Colonic mucosa (tissue), 4 donors: Measurements from ENCODE around the gene C1QTNF5. TPM values are rescaled to one million over a fixed set of nuclear protein-coding genes. Genes with fewer than 3 reads are reported as not detected.

Experiments
- DNase-seq: peaks from one replicate; pipeline ENCODE4 v3.0.0-alpha.2; 2020
- H3K27ac ChIP-seq: fragments of 200-600 bp; one replicate; pipeline ENCODE4 v1.8.0; 2021
- H3K27me3 ChIP-seq: fragments of 200-600 bp; one replicate; pipeline ENCODE4 v1.8.0; 2021
- H3K36me3 ChIP-seq: fragments of 200-600 bp; one replicate; pipeline ENCODE4 v1.8.0; 2021
- H3K4me1 ChIP-seq: fragments of 200-600 bp; one replicate; pipeline ENCODE4 v1.8.0; 2021; ENCODE audit warnings: mild to moderate bottlenecking
- H3K4me3 ChIP-seq: fragments of 200-600 bp; one replicate; pipeline ENCODE4 v1.8.0; 2021
- H3K9ac ChIP-seq, 2 donors: one replicate each; pipeline ENCODE4 v1.7.0; 2013; ENCODE audit warnings: control low read depth in 2 of 2, low read depth in 2 of 2, low read length in 2 of 2
- H3K9me3 ChIP-seq: fragments of 200-600 bp; one replicate; pipeline ENCODE4 v1.8.0; 2021
- intact Hi-C: fragments of 100-400 bp; cut with DNase I; formaldehyde crosslinking; loops from one replicate; pipeline ENCODE4 v1.14.1; 2022
- total RNA-seq, 2 donors: library from RNA; stranded (reverse); fragmentation: NEBNext Ultra II Directional in 1 of 2; extraction: Animal tissue kit (Norgen Biotek cat#: 25700) in 1 of 2; gene quantifications; one replicate each; pipeline ENCODE4 v1.2.1, GENCODE V29; 2021
- TF ChIP-seq, protein P1 (sequence below): fragments of 200-600 bp; IDR thresholded peaks from one replicate; pipeline ENCODE4 v1.8.0; 2022; ENCODE audit warnings: antibody characterized with exemption, mild to moderate bottlenecking
- donor health status: healthy.
- donor health status: DM: no; HTN: no; CAD: no.
- donor health status: DM: no; HTN: no; CAD: no.

C1QTNF5 gene
- total RNA-seq, 2 donors from 2014 or later = 5.3 to 8.7 TPM

DNA sequence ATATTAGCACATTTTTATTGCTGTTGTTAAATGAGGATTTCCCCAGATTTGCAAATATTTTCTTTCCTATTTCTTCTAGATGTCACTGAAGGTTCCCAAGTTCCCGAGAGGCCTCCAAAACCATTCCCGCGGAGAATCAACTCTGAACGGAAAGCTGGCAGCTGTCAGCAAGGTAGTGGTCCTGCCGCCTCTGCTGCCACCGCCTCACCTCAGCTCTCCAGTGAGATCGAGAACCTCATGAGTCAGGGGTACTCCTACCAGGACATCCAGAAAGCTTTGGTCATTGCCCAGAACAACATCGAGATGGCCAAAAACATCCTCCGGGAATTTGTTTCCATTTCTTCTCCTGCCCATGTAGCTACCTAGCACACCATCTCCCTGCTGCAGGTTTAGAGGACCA, 41.3 kb downstream of the C1QTNF5 start:
- no peaks in the 10 kb centered on the region for H3K9me3 ChIP-seq
- H3K36me3 ChIP-seq = peaks cover 5% of the 10 kb centered on the region
- intact Hi-C loops = no loop called here
- TF ChIP-seq, protein P1, sequence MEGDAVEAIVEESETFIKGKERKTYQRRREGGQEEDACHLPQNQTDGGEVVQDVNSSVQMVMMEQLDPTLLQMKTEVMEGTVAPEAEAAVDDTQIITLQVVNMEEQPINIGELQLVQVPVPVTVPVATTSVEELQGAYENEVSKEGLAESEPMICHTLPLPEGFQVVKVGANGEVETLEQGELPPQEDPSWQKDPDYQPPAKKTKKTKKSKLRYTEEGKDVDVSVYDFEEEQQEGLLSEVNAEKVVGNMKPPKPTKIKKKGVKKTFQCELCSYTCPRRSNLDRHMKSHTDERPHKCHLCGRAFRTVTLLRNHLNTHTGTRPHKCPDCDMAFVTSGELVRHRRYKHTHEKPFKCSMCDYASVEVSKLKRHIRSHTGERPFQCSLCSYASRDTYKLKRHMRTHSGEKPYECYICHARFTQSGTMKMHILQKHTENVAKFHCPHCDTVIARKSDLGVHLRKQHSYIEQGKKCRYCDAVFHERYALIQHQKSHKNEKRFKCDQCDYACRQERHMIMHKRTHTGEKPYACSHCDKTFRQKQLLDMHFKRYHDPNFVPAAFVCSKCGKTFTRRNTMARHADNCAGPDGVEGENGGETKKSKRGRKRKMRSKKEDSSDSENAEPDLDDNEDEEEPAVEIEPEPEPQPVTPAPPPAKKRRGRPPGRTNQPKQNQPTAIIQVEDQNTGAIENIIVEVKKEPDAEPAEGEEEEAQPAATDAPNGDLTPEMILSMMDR = no peak
- no peak for DNase-seq
- H3K4me1 ChIP-seq = no peaks in the 10 kb centered on the region
- H3K27ac ChIP-seq = no peak overlapping the region
- H3K9ac ChIP-seq = no peak overlapping the region
- no peaks in the 10 kb centered on the region for H3K27me3 ChIP-seq
- H3K4me3 ChIP-seq = no peak overlapping the region

DNA sequence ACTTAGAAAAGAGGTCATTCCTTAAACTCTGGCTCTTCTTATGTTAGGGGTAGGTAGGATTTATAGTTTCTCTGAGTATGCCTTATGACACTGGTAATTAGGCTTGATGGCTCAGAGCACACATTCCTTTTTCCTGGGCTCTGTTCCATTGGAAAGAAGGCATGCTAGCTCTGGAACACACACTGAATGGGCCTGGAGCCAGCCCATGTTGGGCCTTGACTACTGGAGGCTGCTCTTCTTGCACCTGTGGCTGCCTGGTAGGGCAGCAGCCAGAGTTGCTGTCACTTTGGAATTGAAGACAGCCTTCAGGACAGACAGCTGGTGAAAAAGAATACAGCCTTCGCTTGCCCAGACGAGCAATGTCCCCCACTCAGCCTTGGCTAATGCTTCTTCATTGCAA, 42.0 kb downstream of the C1QTNF5 start:
- peaks cover 5% of the 10 kb centered on the region for H3K36me3 ChIP-seq
- no peak overlapping the region for H3K27ac ChIP-seq
- no peaks in the 10 kb centered on the region for H3K4me1 ChIP-seq
- H3K9me3 ChIP-seq = no peaks in the 10 kb centered on the region
- intact Hi-C loops = no loop called here
- no peak for DNase-seq
- TF ChIP-seq, protein P1 = no peak
- no peaks in the 10 kb centered on the region for H3K27me3 ChIP-seq
- no peak overlapping the region for H3K4me3 ChIP-seq
- H3K9ac ChIP-seq = no peak overlapping the region

DNA sequence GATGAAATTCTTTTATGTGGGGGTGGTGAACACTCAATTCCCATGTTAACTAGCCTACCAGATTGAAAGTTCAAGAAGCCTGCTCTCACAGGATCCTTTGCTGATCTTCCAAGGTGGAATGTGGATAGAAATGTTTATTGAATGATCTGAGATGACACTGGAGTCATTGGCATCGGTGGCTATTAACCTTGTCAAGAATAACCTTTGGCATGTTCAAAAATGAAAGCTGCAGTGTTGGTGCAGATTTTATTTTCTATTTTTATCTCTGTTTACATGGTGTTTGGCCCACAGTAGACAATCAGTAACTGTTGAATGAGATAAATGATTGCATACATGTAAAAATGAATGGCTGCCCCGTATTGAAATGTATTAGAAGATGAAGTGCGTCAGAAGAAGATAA, 42.7 kb downstream of the C1QTNF5 start:
- Histone ChIP-seq H3K27ac (no peak overlapping the region), H3K4me3 (no peak overlapping the region), H3K36me3 (peaks cover 5% of the 10 kb centered on the region), H3K27me3 (no peaks in the 10 kb centered on the region), H3K9me3 (no peaks in the 10 kb centered on the region), H3K9ac (no peak overlapping the region), H3K4me1 (no peaks in the 10 kb centered on the region)
- TF ChIP-seq, protein P1 = no peak
- intact Hi-C loops = no loop called here
- DNase-seq = no peak

DNA sequence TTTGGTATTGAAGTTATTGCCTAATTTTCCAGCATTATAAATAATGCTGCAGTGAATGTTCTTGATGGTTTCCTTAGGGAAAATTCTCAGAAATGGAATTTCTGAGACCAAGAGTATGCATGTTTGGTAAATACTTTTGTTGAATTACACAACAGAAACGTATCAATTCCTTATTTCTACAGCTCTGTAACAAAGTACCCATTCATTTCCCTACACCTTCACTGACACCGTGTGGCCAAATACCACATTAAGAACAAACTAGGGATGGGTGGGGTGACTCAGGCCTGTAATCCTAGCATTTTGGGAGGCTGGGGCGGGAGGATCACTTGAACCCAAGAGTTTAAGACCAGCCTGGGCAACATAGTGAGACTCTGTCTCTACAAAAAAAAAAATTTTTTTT, 45.5 kb downstream of the C1QTNF5 start:
- intact Hi-C loops = no loop called here
- TF ChIP-seq, protein P1 = no peak
- DNase-seq = no peak
- H3K36me3 ChIP-seq = peaks cover 5% of the 10 kb centered on the region
- no peak overlapping the region for H3K27ac ChIP-seq
- no peak overlapping the region for H3K4me3 ChIP-seq
- H3K4me1 ChIP-seq = no peaks in the 10 kb centered on the region
- H3K9me3 ChIP-seq = no peaks in the 10 kb centered on the region
- H3K9ac ChIP-seq = no peak overlapping the region
- H3K27me3 ChIP-seq = no peaks in the 10 kb centered on the region

DNA sequence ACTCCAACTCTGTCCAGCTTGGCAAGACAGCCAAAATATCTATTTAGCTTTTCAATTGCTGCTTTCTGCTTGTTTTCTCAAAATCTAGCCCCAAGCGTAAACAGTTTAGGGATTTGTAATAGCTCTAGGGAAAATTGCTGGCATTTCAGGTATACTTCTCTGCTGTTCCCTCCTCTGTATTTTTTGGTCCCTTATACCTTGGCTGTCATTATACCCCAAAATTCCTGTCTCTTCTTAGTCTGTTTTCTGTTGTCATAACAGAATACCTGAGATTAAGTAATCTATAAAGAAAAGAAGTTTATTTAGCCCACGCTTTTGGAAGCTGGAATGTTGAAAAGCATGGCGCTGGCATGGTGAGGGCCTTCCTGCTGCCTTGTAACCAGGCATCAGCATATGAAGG, 47.2 kb downstream of the C1QTNF5 start:
- no peaks in the 10 kb centered on the region for H3K36me3 ChIP-seq
- H3K4me3 ChIP-seq = no peak overlapping the region
- intact Hi-C loops = no loop called here
- H3K27ac ChIP-seq = no peak overlapping the region
- H3K27me3 ChIP-seq = no peaks in the 10 kb centered on the region
- H3K9ac ChIP-seq = no peak overlapping the region
- TF ChIP-seq, protein P1 = no peak
- no peak for DNase-seq
- H3K9me3 ChIP-seq = no peaks in the 10 kb centered on the region
- H3K4me1 ChIP-seq = no peaks in the 10 kb centered on the region
